MM.1S (cell line): ENCODE results near the gene NTN4.

Source experiments
- EZH2phosphoT487 ChIP-seq: fragments of 300-600 bp; sonication (generic); IDR thresholded peaks from 2 replicates; pipeline ENCODE4 v1.6.1; 2018; ENCODE audit warnings: antibody characterized with exemption, low read length
- TF ChIP-seq, protein P1 (sequence below): fragments of 300-600 bp; sonication (generic); IDR thresholded peaks from 2 replicates; pipeline ENCODE4 v1.5.1; 2016; ENCODE audit warnings: antibody characterized with exemption, low read length, mixed read lengths

DNA sequence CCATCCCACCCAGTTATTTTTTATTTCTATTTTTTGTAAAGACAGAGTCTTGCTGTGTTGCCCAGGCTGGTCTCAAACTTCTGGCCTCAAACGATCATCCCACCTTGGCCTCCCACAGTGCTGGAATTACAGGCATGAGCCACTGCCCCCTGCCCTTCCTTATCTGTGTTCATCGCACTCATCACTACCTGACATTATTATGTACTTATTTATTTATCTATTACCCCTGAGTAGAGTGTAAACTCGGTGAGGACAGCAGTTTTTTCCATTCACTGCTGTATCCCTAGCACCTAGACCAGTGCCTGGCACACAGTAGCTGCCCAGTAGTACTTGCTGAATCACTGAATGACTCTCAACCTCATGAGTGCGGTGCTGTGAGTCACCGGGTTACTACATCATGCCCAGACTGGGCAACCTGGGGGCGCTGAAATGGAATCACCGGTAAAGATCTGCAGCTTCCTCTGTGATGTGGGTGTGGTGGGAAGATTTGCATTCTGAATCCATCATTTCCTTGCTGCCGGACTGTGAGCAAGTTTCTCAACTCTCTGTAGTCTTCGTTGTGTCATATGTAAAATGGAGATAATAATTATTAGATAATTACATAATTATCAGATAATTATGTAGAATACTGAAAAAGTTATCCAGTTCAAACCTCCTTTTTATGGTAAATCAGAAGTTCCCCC is 157.4 kb downstream of the NTN4 start:
- TF ChIP-seq, protein P1, sequence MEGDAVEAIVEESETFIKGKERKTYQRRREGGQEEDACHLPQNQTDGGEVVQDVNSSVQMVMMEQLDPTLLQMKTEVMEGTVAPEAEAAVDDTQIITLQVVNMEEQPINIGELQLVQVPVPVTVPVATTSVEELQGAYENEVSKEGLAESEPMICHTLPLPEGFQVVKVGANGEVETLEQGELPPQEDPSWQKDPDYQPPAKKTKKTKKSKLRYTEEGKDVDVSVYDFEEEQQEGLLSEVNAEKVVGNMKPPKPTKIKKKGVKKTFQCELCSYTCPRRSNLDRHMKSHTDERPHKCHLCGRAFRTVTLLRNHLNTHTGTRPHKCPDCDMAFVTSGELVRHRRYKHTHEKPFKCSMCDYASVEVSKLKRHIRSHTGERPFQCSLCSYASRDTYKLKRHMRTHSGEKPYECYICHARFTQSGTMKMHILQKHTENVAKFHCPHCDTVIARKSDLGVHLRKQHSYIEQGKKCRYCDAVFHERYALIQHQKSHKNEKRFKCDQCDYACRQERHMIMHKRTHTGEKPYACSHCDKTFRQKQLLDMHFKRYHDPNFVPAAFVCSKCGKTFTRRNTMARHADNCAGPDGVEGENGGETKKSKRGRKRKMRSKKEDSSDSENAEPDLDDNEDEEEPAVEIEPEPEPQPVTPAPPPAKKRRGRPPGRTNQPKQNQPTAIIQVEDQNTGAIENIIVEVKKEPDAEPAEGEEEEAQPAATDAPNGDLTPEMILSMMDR, result no peak
- no peak for TF ChIP-seq EZH2phosphoT487
